Omental fat pad (tissue), 4 donors: ENCODE data around the gene RECQL5. TPM values are rescaled to one million over a fixed set of nuclear protein-coding genes. Genes with fewer than 3 reads are reported as not detected.

Experiments
- total RNA-seq, 4 donors: library from RNA; depleted of rRNA; stranded (reverse); fragments of >200 nt; gene quantifications; one replicate each; pipeline ENCODE4 v1.1.0, GENCODE V29; 2016

Gene RECQL5
- total RNA-seq, 4 donors from 2014 or later, result 10.9 to 20.6 (median 13.3) TPM

Other genes starting within 250 kb of the RECQL5 start
- 10 to 100 TPM; 27.9 to 66.0 (median 46.1) TPM for gene TMEM94, start 210.5 kb downstream of the RECQL5 start, total RNA-seq
- 10 to 100 TPM in 3 of 4 donors, 1 to 10 TPM in 1; 6.7 to 61.5 (median 23.9) TPM for gene CASKIN2, start 151.6 kb downstream of the RECQL5 start, total RNA-seq
- 10 to 100 TPM in 3 of 4 donors, 1 to 10 TPM in 1; 9.4 to 33.3 (median 14.9) TPM for gene TSEN54, start 150.6 kb downstream of the RECQL5 start, total RNA-seq
- gene LLGL2, start 141.5 kb downstream of the RECQL5 start, total RNA-seq, result 10 to 100 TPM in 1 of 4 donors, 1 to 10 TPM in 3; 5.4 to 10.4 (median 6.7) TPM
- 100 to 1,000 TPM in 1 of 4 donors, 10 to 100 TPM in 3; 58.4 to 187 (median 74.3) TPM for gene MYO15B, start 79.4 kb downstream of the RECQL5 start, total RNA-seq
- 1 to 10 TPM in 2 of 4 donors, under 1 TPM in 2; 0.31 to 2.0 (median 1.0) TPM for gene SMIM5, start 33.7 kb downstream of the RECQL5 start, total RNA-seq
- gene SAP30BP, start 184 bp upstream of the RECQL5 start, total RNA-seq, result 100 to 1,000 TPM in 1 of 4 donors, 10 to 100 TPM in 3; 52.9 to 105 (median 68.8) TPM
- 10 to 100 TPM; 10.7 to 27.0 (median 17.3) TPM for gene ITGB4, start 54.3 kb upstream of the RECQL5 start, total RNA-seq
- gene GALK1, start 98.0 kb upstream of the RECQL5 start, total RNA-seq, result 10 to 100 TPM; 15.9 to 51.5 (median 28.5) TPM
- 10 to 100 TPM; 19.4 to 38.9 (median 24.3) TPM for gene UNK, start 117.7 kb upstream of the RECQL5 start, total RNA-seq
- gene UNC13D, start 177.2 kb upstream of the RECQL5 start, total RNA-seq, result 10 to 100 TPM in 2 of 4 donors, 1 to 10 TPM in 2; 3.2 to 27.1 (median 8.2) TPM
- 10 to 100 TPM; 43.1 to 72.3 (median 50.2) TPM for gene WBP2, start 188.2 kb upstream of the RECQL5 start, total RNA-seq
- 10 to 100 TPM; 18.5 to 53.8 (median 29.6) TPM for gene TRIM47, start 211.4 kb upstream of the RECQL5 start, total RNA-seq
- 10 to 100 TPM; 10.0 to 37.4 (median 16.2) TPM for gene TRIM65, start 229.8 kb upstream of the RECQL5 start, total RNA-seq
- gene MRPL38, start 237.7 kb upstream of the RECQL5 start, total RNA-seq, result 10 to 100 TPM; 24.9 to 46.0 (median 35.6) TPM